Measurements from ENCODE around the gene ITGB3. TPM values are rescaled to one million over a fixed set of nuclear protein-coding genes. Genes with fewer than 3 reads are reported as not detected.

Gene ITGB3
- total and polyA plus RNA-seq, 10 of the 15 experiments (the other 5 are each of a cell fraction or from before 2014, with no cell fraction given), result 0.69 to 22.8 (median 13.6) TPM

- Histone ChIP-seq H3K36me3 (ENCODE audit: control insufficient read depth in 2 of 2, insufficient read depth in 2 of 2, low read length in 1 of 2) (peaks cover 0 to 4% of the 10 kb centered on the region in 2 experiments; a peak in 2 of 4 replicates), H2AFZ (ENCODE audit: control insufficient read depth, low read depth, low read length) (no peak overlapping the region), H3K4me3 (no peak overlapping the region), H3K9ac (ENCODE audit: control insufficient read depth, insufficient read depth, low read length) (no peak overlapping the region), H3K27ac (ENCODE audit: control insufficient read depth, insufficient read depth) (no peak overlapping the region), H3K79me2 (ENCODE audit: control insufficient read depth, insufficient read depth, low read length) (no peaks in the 10 kb centered on the region), H3K4me2 (ENCODE audit: control insufficient read depth, insufficient read depth) (no peak overlapping the region), H3K27me3 (replicated peaks in 1 of 2; ENCODE audit: control insufficient read depth in 2 of 2, insufficient read depth in 2 of 2, low read length in 1 of 2) (no peaks in the 10 kb centered on the region), H3K9me3 (replicated peaks; ENCODE audit: control insufficient read depth, insufficient read depth, low read length) (no peaks in the 10 kb centered on the region), H3K4me1 (ENCODE audit: control insufficient read depth, insufficient read depth, low read length) (peaks cover 21% of the 10 kb centered on the region), H4K20me1 (ENCODE audit: control insufficient read depth, insufficient read depth) (no peaks in the 10 kb centered on the region)
- in situ Hi-C loops (cut with MboI), result no loop called here
- ChIA-PET SMC1A (ENCODE audit: uncharacterized antibody, unreplicated experiment) (interaction anchor here (0.7 to 3.3 kb wide), 4 partner anchors 10 to 31 kb away, joined by 3 to 11 read pairs (median 4); no protein-coding TSS in a partner anchor), RAD21 (ENCODE audit: unreplicated experiment) (interaction anchor here (6.7 kb wide), 1 partner anchor 15 kb away, joined by 43 read pairs; no protein-coding TSS in a partner anchor), CTCF (interaction anchor here (0.5 to 3.1 kb wide), 7 partner anchors 11 to 62 kb away, joined by 3 to 10 read pairs (median 4); no protein-coding TSS in a partner anchor), POLR2A (interaction anchor here (0.6 kb wide), 1 partner anchor 220 kb away, joined by 5 read pairs; no protein-coding TSS in a partner anchor)
- no TSS peak for BruUV-seq (replicated peaks)
- TF ChIP-seq KAT2A (conservative IDR thresholded peaks at IDR 0.05; ENCODE audit: control insufficient read depth, low read depth, low read length) (no peak), ZNF217 (IDR thresholded peaks at IDR 0.05) (no peak), ZNF622 (IDR thresholded peaks at IDR 0.05) (no peak)
- 68% methylated on average over 6 of the region's 8 CpGs for WGBS (ENCODE audit: insufficient coverage, insufficient replicate concordance, low lambda C conversion rate, missing lambda C conversion rate)
- intact Hi-C loops (cut with micrococcal nuclease; ENCODE audit: unreplicated experiment), result no loop called here
- FAIRE-seq, result no peak
- no peak for ATAC-seq
- DNase-seq (ENCODE audit: low read depth, low spot score), result no peak
Observed at GRCh38 chr17:47291242-47291873, 37.7 kb downstream of the ITGB3 start.

GRCh38 chr17:47292206-47292605, 38.6 kb downstream of the ITGB3 start:
- TF ChIP-seq YBX1 (IDR thresholded peaks at IDR 0.05) (no peak), ZNF207 (IDR thresholded peaks at IDR 0.05; ENCODE audit: borderline replicate concordance) (no peak), KDM1A (IDR thresholded peaks at IDR 0.05; ENCODE audit: borderline replicate concordance) (no peak), HCFC1 (IDR thresholded peaks at IDR 0.05; ENCODE audit: low read length) (no peak), ZNF274 (IDR thresholded peaks at IDR 0.05; ENCODE audit: insufficient read depth, insufficient read length) (no peak), SREBF2 (IDR thresholded peaks at IDR 0.05; ENCODE audit: low read length) (no peak), ETV6 (conservative IDR thresholded peaks at IDR 0.05 in 1 of 2, IDR thresholded peaks at IDR 0.05 in 1 of 2; ENCODE audit: borderline replicate concordance in 1 of 2, low read depth in 1 of 2) (no peak)
- no peak overlapping the region for H3K4me2 ChIP-seq (ENCODE audit: control insufficient read depth, insufficient read depth)
- ATAC-seq (no peak), FAIRE-seq (no peak), DNase-seq (ENCODE audit: low read depth, low spot score) (no peak)
- no peaks in the 10 kb centered on the region for H4K20me1 ChIP-seq (ENCODE audit: control insufficient read depth, insufficient read depth)
- H3K9ac ChIP-seq (ENCODE audit: control insufficient read depth, insufficient read depth, low read length), result no peak overlapping the region
- H3K27ac ChIP-seq (ENCODE audit: control insufficient read depth, insufficient read depth), result no peak overlapping the region
- H3K36me3 ChIP-seq (ENCODE audit: control insufficient read depth in 2 of 2, insufficient read depth in 2 of 2, low read length in 1 of 2), result peaks cover 0 to 4% of the 10 kb centered on the region in 2 experiments; a peak in 2 of 4 replicates
- POLR2A ChIA-PET, result no interaction called here
- no peaks in the 10 kb centered on the region for H3K79me2 ChIP-seq (ENCODE audit: control insufficient read depth, insufficient read depth, low read length)
- SMC1A ChIA-PET (ENCODE audit: uncharacterized antibody, unreplicated experiment), result interaction anchor here (0.7 to 3.3 kb wide), 3 partner anchors 9 to 31 kb away, joined by 3 to 11 read pairs (median 4); no protein-coding TSS in a partner anchor
- no TSS peak for BruUV-seq (replicated peaks)
- H2AFZ ChIP-seq (ENCODE audit: control insufficient read depth, low read depth, low read length), result no peak overlapping the region
- in situ Hi-C loops (cut with MboI), result no loop called here
- H3K27me3 ChIP-seq (replicated peaks in 1 of 2; ENCODE audit: control insufficient read depth in 2 of 2, insufficient read depth in 2 of 2, low read length in 1 of 2), result no peaks in the 10 kb centered on the region
- RAD21 ChIA-PET (ENCODE audit: unreplicated experiment), result no interaction called here
- WGBS (ENCODE audit: insufficient coverage, insufficient replicate concordance, low lambda C conversion rate, missing lambda C conversion rate), result 80% methylated on average over 14 of the region's 14 CpGs
- H3K4me3 ChIP-seq, result no peak overlapping the region
- H3K4me1 ChIP-seq (ENCODE audit: control insufficient read depth, insufficient read depth, low read length), result peaks cover 12% of the 10 kb centered on the region
- CTCF ChIA-PET, result interaction anchor here (0.9 to 2.0 kb wide), 4 partner anchors 10 to 63 kb away, joined by 3 to 10 read pairs (median 4); no protein-coding TSS in a partner anchor
- no peaks in the 10 kb centered on the region for H3K9me3 ChIP-seq (replicated peaks; ENCODE audit: control insufficient read depth, insufficient read depth, low read length)
- intact Hi-C loops (cut with micrococcal nuclease; ENCODE audit: unreplicated experiment), result no loop called here
